Measurements from ENCODE around the gene DNMT1. TPM values are rescaled to one million over a fixed set of nuclear protein-coding genes. Genes with fewer than 3 reads are reported as not detected.

Gene DNMT1
- total RNA-seq, 4 donors from 2014 or later: 20.8 to 51.4 (median 34.8) TPM

DNA sequence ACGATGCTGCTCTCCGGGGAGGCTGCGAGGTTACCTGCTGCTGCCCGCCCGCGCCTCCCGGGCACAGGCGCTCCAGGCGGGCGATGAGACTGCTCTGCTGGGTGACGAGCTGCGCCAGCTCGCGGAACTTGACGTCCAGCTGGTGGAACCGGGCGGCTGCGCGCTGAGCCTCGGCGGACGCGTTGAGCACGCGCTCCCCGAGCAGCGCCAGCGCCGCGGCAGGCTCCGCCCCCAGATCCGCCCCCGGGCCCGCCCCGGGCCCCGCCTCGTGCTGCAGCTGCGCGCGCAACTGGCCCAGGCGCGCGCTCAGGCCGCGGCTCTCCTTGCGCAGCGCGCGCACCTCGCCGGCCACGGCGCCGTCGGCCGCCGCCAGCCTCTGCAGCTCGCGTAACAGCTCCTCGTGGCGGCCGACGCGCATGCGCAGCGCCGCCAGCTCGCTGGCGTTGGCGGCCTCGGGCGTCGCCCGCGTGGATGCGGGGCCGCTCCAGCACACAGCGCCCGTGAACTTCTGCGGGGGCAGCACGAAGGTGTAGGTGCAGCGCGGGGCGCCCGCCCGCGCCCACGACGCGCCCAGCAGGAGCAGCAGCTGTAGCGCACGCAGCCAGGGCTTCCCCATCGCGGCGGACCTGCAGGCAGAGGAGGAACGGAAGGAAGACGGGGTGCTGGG lies 98.7 kb downstream of the DNMT1 start:
- Histone ChIP-seq H3K4me3 (peak overlapping the region; percentile 53 to 57 (median 56)), H3K27me3 (no peaks in the 10 kb centered on the region), H3K4me1 (peaks cover 9 to 18% (median 17%) of the 10 kb centered on the region in 4 donors), H3K36me3 (peaks cover 0 to 25% (median 20%) of the 10 kb centered on the region in 4 donors), H3K27ac (replicated peaks in 1 of 4) (peak overlapping the region; percentile 70 to 83 (median 76)), H3K9me3 (no peaks in the 10 kb centered on the region)
- TF ChIP-seq EP300 (IDR thresholded peaks at IDR 0.05) (no peak), POLR2A (IDR thresholded peaks at IDR 0.05; ENCODE audit: low read depth) (peak; percentile 9), POLR2AphosphoS5 (IDR thresholded peaks at IDR 0.05) (peak; percentile 64 to 79)
- TF ChIP-seq, protein P1, sequence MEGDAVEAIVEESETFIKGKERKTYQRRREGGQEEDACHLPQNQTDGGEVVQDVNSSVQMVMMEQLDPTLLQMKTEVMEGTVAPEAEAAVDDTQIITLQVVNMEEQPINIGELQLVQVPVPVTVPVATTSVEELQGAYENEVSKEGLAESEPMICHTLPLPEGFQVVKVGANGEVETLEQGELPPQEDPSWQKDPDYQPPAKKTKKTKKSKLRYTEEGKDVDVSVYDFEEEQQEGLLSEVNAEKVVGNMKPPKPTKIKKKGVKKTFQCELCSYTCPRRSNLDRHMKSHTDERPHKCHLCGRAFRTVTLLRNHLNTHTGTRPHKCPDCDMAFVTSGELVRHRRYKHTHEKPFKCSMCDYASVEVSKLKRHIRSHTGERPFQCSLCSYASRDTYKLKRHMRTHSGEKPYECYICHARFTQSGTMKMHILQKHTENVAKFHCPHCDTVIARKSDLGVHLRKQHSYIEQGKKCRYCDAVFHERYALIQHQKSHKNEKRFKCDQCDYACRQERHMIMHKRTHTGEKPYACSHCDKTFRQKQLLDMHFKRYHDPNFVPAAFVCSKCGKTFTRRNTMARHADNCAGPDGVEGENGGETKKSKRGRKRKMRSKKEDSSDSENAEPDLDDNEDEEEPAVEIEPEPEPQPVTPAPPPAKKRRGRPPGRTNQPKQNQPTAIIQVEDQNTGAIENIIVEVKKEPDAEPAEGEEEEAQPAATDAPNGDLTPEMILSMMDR (IDR thresholded peaks at IDR 0.05): peak in 1 of 3 experiments; percentile 40
- intact Hi-C loops (cut with DNase I): no loop called here
- DNase-seq (ENCODE audit: extremely low spot score): peak; percentile 93
- 14% methylated on average over 10 of the region's 97 CpGs for WGBS

DNA sequence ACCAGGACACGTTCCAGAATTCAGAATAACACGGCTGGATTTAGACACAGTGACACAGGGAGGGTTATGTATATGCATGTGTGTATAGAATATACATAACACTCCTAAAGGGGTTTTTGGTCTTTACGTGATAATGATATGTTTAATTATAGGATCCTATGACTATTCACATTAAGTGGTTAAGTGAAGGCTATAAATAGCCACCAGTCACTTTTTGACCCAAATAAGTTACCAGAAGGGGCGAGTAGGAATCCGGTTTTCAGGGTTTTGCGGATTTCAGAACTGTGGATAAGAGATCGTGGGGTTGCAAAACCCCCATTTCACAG lies 99.2 kb downstream of the DNMT1 start:
- TF ChIP-seq EP300 (IDR thresholded peaks at IDR 0.05) (no peak), POLR2AphosphoS5 (IDR thresholded peaks at IDR 0.05) (no peak), POLR2A (IDR thresholded peaks at IDR 0.05; ENCODE audit: low read depth) (no peak)
- TF ChIP-seq, protein P1 (IDR thresholded peaks at IDR 0.05): no peak
- Histone ChIP-seq H3K4me3 (peak overlapping the region; percentile 53 to 57 (median 56)), H3K36me3 (peaks cover 0 to 30% (median 24%) of the 10 kb centered on the region in 4 donors), H3K27me3 (no peaks in the 10 kb centered on the region), H3K27ac (replicated peaks in 1 of 4) (peak overlapping the region; percentile 70 to 83 (median 74)), H3K4me1 (peaks cover 9 to 18% (median 17%) of the 10 kb centered on the region in 4 donors), H3K9me3 (no peaks in the 10 kb centered on the region)
- WGBS: 45% methylated on average over 7 of the region's 7 CpGs
- no peak for DNase-seq (ENCODE audit: extremely low spot score)
- intact Hi-C loops (cut with DNase I): no loop called here

GRCh38 chr19:10093295-10094186 lies 101.2 kb downstream of the DNMT1 start:
- peaks cover 9 to 18% (median 17%) of the 10 kb centered on the region in 4 donors for H3K4me1 ChIP-seq
- H3K27ac ChIP-seq (replicated peaks in 1 of 4): no peak overlapping the region
- intact Hi-C loops (cut with DNase I): no loop called here
- H3K4me3 ChIP-seq: no peak overlapping the region
- whole genome bisulfite sequencing: 88% methylated on average over 17 of the region's 22 CpGs
- no peak for DNase-seq (ENCODE audit: extremely low spot score)
- H3K36me3 ChIP-seq: peaks cover 6 to 47% (median 37%) of the 10 kb centered on the region in 4 donors
- no peaks in the 10 kb centered on the region for H3K27me3 ChIP-seq
- H3K9me3 ChIP-seq: no peaks in the 10 kb centered on the region
- TF ChIP-seq POLR2AphosphoS5 (IDR thresholded peaks at IDR 0.05): no peak
- no peak for TF ChIP-seq EP300 (IDR thresholded peaks at IDR 0.05)
- TF ChIP-seq, protein P1 (IDR thresholded peaks at IDR 0.05): no peak
- no peak for TF ChIP-seq POLR2A (IDR thresholded peaks at IDR 0.05; ENCODE audit: low read depth)

- no peaks in the 10 kb centered on the region for H3K27me3 ChIP-seq
- H3K4me3 ChIP-seq: no peak overlapping the region
- DNase-seq (ENCODE audit: extremely low spot score): no peak
- 95% methylated on average over 9 of the region's 9 CpGs for WGBS
- intact Hi-C loops (cut with DNase I): no loop called here
- peaks cover 6 to 47% (median 37%) of the 10 kb centered on the region in 4 donors for H3K36me3 ChIP-seq
- no peaks in the 10 kb centered on the region for H3K9me3 ChIP-seq
- no peak overlapping the region for H3K27ac ChIP-seq (replicated peaks in 1 of 4)
- H3K4me1 ChIP-seq: peaks cover 9 to 18% (median 17%) of the 10 kb centered on the region in 4 donors
- TF ChIP-seq POLR2AphosphoS5 (IDR thresholded peaks at IDR 0.05): no peak
- no peak for TF ChIP-seq POLR2A (IDR thresholded peaks at IDR 0.05; ENCODE audit: low read depth)
- TF ChIP-seq EP300 (IDR thresholded peaks at IDR 0.05): no peak
- TF ChIP-seq, protein P1 (IDR thresholded peaks at IDR 0.05): no peak
Measured at GRCh38 chr19:10092648-10093294, 102.0 kb downstream of the DNMT1 start.
